HepG2 (cell line): ENCODE results near the gene DDX31. TPM values are rescaled to one million over a fixed set of nuclear protein-coding genes. Genes with fewer than 3 reads are reported as not detected.

Experiments used
- ATAC-seq: fragments of 200-7000 bp; cut with Tn5 transposase; 3 replicates; pipeline ENCODE4 v1.9.1; 2020; ENCODE audit warnings: mild to moderate bottlenecking, moderate library complexity
- BruUV-seq: library from RNA; stranded (reverse); fragments of 400-500 nt; replicated peaks from 2 replicates; lab custom pipeline; 2021; lab: Mats Ljungman, UMichigan
- CTCF ChIA-PET: fragments of 300-600 bp; formaldehyde crosslinking; extraction: SDS; loops from one replicate; lab custom pipeline; 2021; ENCODE audit warnings: low total read pairs, inconsistent platforms, low intra/inter-chr PET ratio; lab: Yijun Ruan, JAX
- POLR2A ChIA-PET: fragments of 350-600 bp; sonication (Branson Sonifier 250); formaldehyde crosslinking; loops from one replicate; lab custom pipeline; 2020; ENCODE audit warnings: antibody characterized with exemption, inconsistent platforms; lab: Yijun Ruan, JAX
- DNase-seq: peaks from one replicate; pipeline ENCODE4 v3.0.0-alpha.2; 2015; ENCODE audit warnings: low spot score
- FAIRE-seq: peaks from 3 replicates; lab custom pipeline; 2011; peaks lifted over from hg19 to GRCh38; lab: Jason Lieb, UNC
- H2AFZ ChIP-seq: one replicate; pipeline ENCODE4 v1.6.1; 2011; ENCODE audit warnings: low read length, inconsistent platforms
- H3K27ac ChIP-seq: fragments of 300-600 bp; 3 replicates; pipeline ENCODE4 v1.8.0; 2011; ENCODE audit warnings: mixed run types, mild to moderate bottlenecking, mixed read lengths, low read length, inconsistent platforms; ENCODE audit not compliant: insufficient read depth; ENCODE audit errors: extremely low read length
- H3K27me3 ChIP-seq, 2 experiments: fragments of 200-600 bp in 1 of 2; 2 replicates in 1 of 2; 3 replicates in 1 of 2; pipeline versions ENCODE4 v1.6.0 to v1.8.0; 2011; ENCODE audit warnings: low read length in 2 of 2, mild to moderate bottlenecking in 2 of 2, moderate library complexity in 2 of 2, inconsistent platforms in 1 of 2; ENCODE audit not compliant: insufficient read depth in 2 of 2, control insufficient read depth in 1 of 2
- H3K36me3 ChIP-seq, 2 experiments: fragments of 200-600 bp in 1 of 2; replicated peaks in 1 of 2; 2 replicates in 1 of 2; 3 replicates in 1 of 2; pipeline versions ENCODE4 v1.5.1 to v1.8.0; 2011; ENCODE audit warnings: low read length in 2 of 2, inconsistent platforms in 1 of 2; ENCODE audit not compliant: insufficient read depth in 2 of 2, control insufficient read depth in 1 of 2
- H3K4me1 ChIP-seq: 2 replicates; pipeline ENCODE4 v1.5.1; 2012; ENCODE audit warnings: low read length, inconsistent platforms; ENCODE audit not compliant: insufficient read depth
- H3K4me2 ChIP-seq: 2 replicates; pipeline ENCODE4 v1.6.0; 2011; ENCODE audit warnings: low read depth, low read length, inconsistent platforms
- H3K4me3 ChIP-seq, 3 experiments: fragments of 200-600 bp in 1 of 3; sonication (generic), shearing (Covaris generic) in 1 of 3; replicated peaks in 1 of 3; 2 replicates each; pipeline ENCODE4 v1.5.1; 2011 to 2016; ENCODE audit warnings: low read length in 3 of 3, inconsistent platforms in 2 of 3, low read depth in 2 of 3, mild to moderate bottlenecking in 2 of 3, control low read depth in 1 of 3, mixed read lengths in 1 of 3; ENCODE audit not compliant: insufficient read depth in 1 of 3
- H3K79me2 ChIP-seq: one replicate; pipeline ENCODE4 v1.6.1; 2011; ENCODE audit warnings: low read length, inconsistent platforms; ENCODE audit not compliant: insufficient read depth
- H3K9ac ChIP-seq: 2 replicates; pipeline ENCODE4 v1.6.0; 2011; ENCODE audit warnings: mild to moderate bottlenecking, low read depth, low read length, inconsistent platforms; ENCODE audit not compliant: insufficient read depth
- H3K9me3 ChIP-seq: 2 replicates; pipeline ENCODE4 v1.5.1; 2012; ENCODE audit warnings: mild to moderate bottlenecking, low read length
- H4K20me1 ChIP-seq: 2 replicates; pipeline ENCODE4 v1.6.0; 2011; ENCODE audit warnings: inconsistent platforms, mild to moderate bottlenecking, low read length, moderate library complexity; ENCODE audit not compliant: insufficient read depth
- HBP1 ChIP-seq: IDR thresholded peaks from 2 replicates; pipeline ENCODE4 v1.6.1; 2016; ENCODE audit warnings: low read depth, control low read depth
- HDAC2 ChIP-seq: sonication (generic); formaldehyde crosslinking; IDR thresholded peaks from 2 replicates; pipeline ENCODE4 v1.4.0; 2020; ENCODE audit warnings: missing genetic modification reagents
- HDAC6 ChIP-seq: fragments of 200-600 bp; sonication (generic); IDR thresholded peaks from 2 replicates; pipeline ENCODE4 v1.7.0; 2017; ENCODE audit warnings: mild to moderate bottlenecking, antibody characterized with exemption, low read length, low read depth
- IRF9 ChIP-seq: sonication (generic); formaldehyde crosslinking; IDR thresholded peaks from 2 replicates; pipeline ENCODE4 v1.8.0; 2022; ENCODE audit warnings: missing genetic modification reagents, mild to moderate bottlenecking, borderline replicate concordance
- MYPOP ChIP-seq: sonication (generic); formaldehyde crosslinking; IDR thresholded peaks from 2 replicates; pipeline ENCODE4 v1.8.1; 2023; ENCODE audit warnings: mild to moderate bottlenecking, moderate library complexity, missing genetic modification reagents
- PLSCR1 ChIP-seq: sonication (generic); formaldehyde crosslinking; IDR thresholded peaks from 2 replicates; pipeline ENCODE4 v1.5.0; 2020; ENCODE audit warnings: missing genetic modification reagents, mild to moderate bottlenecking, borderline replicate concordance
- RBM39 ChIP-seq: fragments of 200-400 bp; formaldehyde crosslinking; IDR thresholded peaks from one replicate; pipeline ENCODE4 v1.6.1; 2018; ENCODE audit warnings: antibody characterized with exemption, mild to moderate bottlenecking, low read depth, low read length; ENCODE audit not compliant: poor library complexity, severe bottlenecking
- ZFY ChIP-seq: sonication (generic); formaldehyde crosslinking; IDR thresholded peaks from 2 replicates; pipeline ENCODE4 v1.4.0; 2020; ENCODE audit warnings: missing genetic modification reagents
- ZNF18 ChIP-seq: sonication (generic); formaldehyde crosslinking; IDR thresholded peaks from 2 replicates; pipeline ENCODE4 v1.8.0; 2022; ENCODE audit warnings: mild to moderate bottlenecking, missing genetic modification reagents; ENCODE audit not compliant: insufficient replicate concordance
- ZNF460 ChIP-seq: sonication (generic); formaldehyde crosslinking; IDR thresholded peaks from 2 replicates; pipeline ENCODE4 v1.5.1; 2020; ENCODE audit warnings: missing genetic modification reagents, mild to moderate bottlenecking, borderline replicate concordance
- ZNF501 ChIP-seq: sonication (generic); formaldehyde crosslinking; IDR thresholded peaks from 2 replicates; pipeline ENCODE4 v1.5.1; 2020; ENCODE audit warnings: mild to moderate bottlenecking, moderate library complexity, missing genetic modification reagents
- ZNF552 ChIP-seq: sonication (generic); formaldehyde crosslinking; IDR thresholded peaks from 2 replicates; pipeline ENCODE4 v1.9.0; 2022; ENCODE audit warnings: missing genetic modification reagents, mild to moderate bottlenecking, borderline replicate concordance
- ZNF576 ChIP-seq: sonication (generic); formaldehyde crosslinking; IDR thresholded peaks from 2 replicates; pipeline ENCODE4 v1.4.0; 2020; ENCODE audit warnings: mild to moderate bottlenecking, missing genetic modification reagents
- ZNF615 ChIP-seq: sonication (generic); formaldehyde crosslinking; IDR thresholded peaks from 2 replicates; pipeline ENCODE4 v1.5.0; 2020; ENCODE audit warnings: mild to moderate bottlenecking, missing genetic modification reagents, borderline replicate concordance
- ZNF720 ChIP-seq: sonication (generic); formaldehyde crosslinking; IDR thresholded peaks from 2 replicates; pipeline ENCODE4 v1.4.0; 2020; ENCODE audit warnings: missing genetic modification reagents
- WGBS: methylation state at CpG from one replicate; pipeline ENCODE4 v1.1.6; 2017; ENCODE audit warnings: low lambda C conversion rate; 5-methylcytosine and 5-hydroxymethylcytosine counted together
- in situ Hi-C: cut with HindIII; loops from 2 replicates; pipeline ENCODE4 v1.10.0; 2017; ENCODE audit warnings: low pct_unique_long_range_greater_than_20kb; ENCODE audit not compliant: extremely low pct_ligation_motif_present
- intact Hi-C: fragments of 100-400 bp; cut with micrococcal nuclease; formaldehyde crosslinking; loops from one replicate; pipeline ENCODE4 v1.10.0; 2022; ENCODE audit not compliant: unreplicated experiment
- polyA plus RNA-seq, 8 experiments: library from polyadenylated mRNA; depleted of rRNA in 3 of 8; stranded (reverse) in 7 of 8; unstranded in 1 of 8; fragments of >200 nt; fragmentation: Illumina TruSeq in 4 of 8; extraction: Trizol in 4 of 8; gene quantifications; 2 replicates each; pipeline versions ENCODE4 v1.2.1 to v1.2.3, GENCODE V29; 2011 to 2016; ENCODE audit warnings: low read depth in 4 of 8, missing spikeins in 1 of 8, mixed read lengths in 1 of 8; ENCODE audit not compliant: insufficient read depth in 1 of 8
- total RNA-seq, 5 experiments: library from RNA; depleted of rRNA; stranded (reverse); fragments of >200 nt; fragmentation: Illumina TruSeq; extraction: Trizol; gene quantifications; 2 replicates each; pipeline ENCODE4 v1.2.3, GENCODE V29; 2016; ENCODE audit warnings: low read depth in 1 of 5

DDX31 gene
- total and polyA plus RNA-seq, 2 of the 13 experiments (the other 11 are each of a cell fraction or from before 2014, with no cell fraction given) = 11.4 to 16.3 TPM

GRCh38 chr9:132627594-132627993 lies 42.2 kb downstream of the DDX31 start:
- FAIRE-seq = no peak

More at GRCh38 chr9:132627594-132627993, 42.2 kb downstream of the DDX31 start:
- no TSS peak for BruUV-seq
- ATAC-seq (no peak), DNase-seq (no peak)
- no peak overlapping the region for H3K4me2 ChIP-seq
- 94% methylated on average over 11 of the region's 11 CpGs for WGBS
- no peaks in the 10 kb centered on the region for H3K9me3 ChIP-seq
- H3K9ac ChIP-seq = no peak overlapping the region
- in situ Hi-C loops = no loop called here
- H3K36me3 ChIP-seq = peaks cover 12 to 67% of the 10 kb centered on the region in 2 experiments; a peak in 4 of 5 replicates
- intact Hi-C loops = no loop called here
- H4K20me1 ChIP-seq = no peaks in the 10 kb centered on the region
- no peaks in the 10 kb centered on the region for H3K79me2 ChIP-seq
- H3K4me3 ChIP-seq = no peak overlapping the region
- H3K27me3 ChIP-seq = no peaks in the 10 kb centered on the region
- no peak overlapping the region for H3K27ac ChIP-seq
- H3K4me1 ChIP-seq = peaks cover 4% of the 10 kb centered on the region; the same call in 1 of the 2 replicates
- H2AFZ ChIP-seq = no peak overlapping the region
- POLR2A ChIA-PET = no interaction called here
- CTCF ChIA-PET = no interaction called here
- TF ChIP-seq ZFY (CRISPR knock-in tag) = no peak
- TF ChIP-seq ZNF501 (CRISPR knock-in tag) = no peak
- TF ChIP-seq MYPOP = no peak
- TF ChIP-seq ZNF460 = no peak
- no peak for TF ChIP-seq ZNF576 (CRISPR knock-in tag)
- TF ChIP-seq ZNF615 (CRISPR knock-in tag) = no peak
- no peak for TF ChIP-seq IRF9
- no peak for TF ChIP-seq ZNF552
- no peak for TF ChIP-seq HDAC2 (CRISPR knock-in tag)
- TF ChIP-seq ZNF18 (CRISPR knock-in tag) = no peak
- TF ChIP-seq RBM39 = no peak
- TF ChIP-seq HBP1 (CRISPR knock-in tag) = no peak
- TF ChIP-seq HDAC6 = no peak
- no peak for TF ChIP-seq ZNF720
- TF ChIP-seq PLSCR1 (CRISPR knock-in tag) = no peak
